GM12873 (cell line): ENCODE results near the gene FAM168A.

ENCODE experiments used
- TF ChIP-seq, protein P1 (sequence below): IDR thresholded peaks from 2 replicates; pipeline ENCODE4 v1.5.1; 2012; ENCODE audit warnings: low read depth, mild to moderate bottlenecking, moderate library complexity, low read length, control low read depth; ENCODE audit not compliant: insufficient read depth; ENCODE audit errors: missing control alignments

FAM168A gene

GRCh38 chr11:73386016-73386415, 211.9 kb downstream of the FAM168A start:
- TF ChIP-seq, protein P1, sequence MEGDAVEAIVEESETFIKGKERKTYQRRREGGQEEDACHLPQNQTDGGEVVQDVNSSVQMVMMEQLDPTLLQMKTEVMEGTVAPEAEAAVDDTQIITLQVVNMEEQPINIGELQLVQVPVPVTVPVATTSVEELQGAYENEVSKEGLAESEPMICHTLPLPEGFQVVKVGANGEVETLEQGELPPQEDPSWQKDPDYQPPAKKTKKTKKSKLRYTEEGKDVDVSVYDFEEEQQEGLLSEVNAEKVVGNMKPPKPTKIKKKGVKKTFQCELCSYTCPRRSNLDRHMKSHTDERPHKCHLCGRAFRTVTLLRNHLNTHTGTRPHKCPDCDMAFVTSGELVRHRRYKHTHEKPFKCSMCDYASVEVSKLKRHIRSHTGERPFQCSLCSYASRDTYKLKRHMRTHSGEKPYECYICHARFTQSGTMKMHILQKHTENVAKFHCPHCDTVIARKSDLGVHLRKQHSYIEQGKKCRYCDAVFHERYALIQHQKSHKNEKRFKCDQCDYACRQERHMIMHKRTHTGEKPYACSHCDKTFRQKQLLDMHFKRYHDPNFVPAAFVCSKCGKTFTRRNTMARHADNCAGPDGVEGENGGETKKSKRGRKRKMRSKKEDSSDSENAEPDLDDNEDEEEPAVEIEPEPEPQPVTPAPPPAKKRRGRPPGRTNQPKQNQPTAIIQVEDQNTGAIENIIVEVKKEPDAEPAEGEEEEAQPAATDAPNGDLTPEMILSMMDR: peak; percentile 1

GRCh38 chr11:73384872-73385689, 212.8 kb downstream of the FAM168A start:
- TF ChIP-seq, protein P1: no peak

DNA sequence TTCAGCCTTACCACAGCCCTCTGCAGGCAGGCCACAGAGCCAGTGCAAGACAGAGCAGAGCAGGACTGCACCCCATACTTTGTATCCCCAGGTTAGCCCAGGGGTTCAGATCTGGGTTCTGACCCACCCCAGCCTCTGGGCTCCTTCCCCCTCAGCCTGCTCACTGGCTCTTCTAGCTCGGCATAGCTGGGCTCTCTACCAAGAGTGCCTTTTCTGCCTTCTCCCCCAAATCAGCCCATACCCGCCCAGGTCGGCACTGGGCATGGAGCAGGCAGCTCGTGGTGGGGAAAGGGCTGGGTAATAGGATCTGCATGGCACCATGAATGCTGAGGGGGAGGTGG, 213.4 kb downstream of the FAM168A start:
- TF ChIP-seq, protein P1: no peak

DNA sequence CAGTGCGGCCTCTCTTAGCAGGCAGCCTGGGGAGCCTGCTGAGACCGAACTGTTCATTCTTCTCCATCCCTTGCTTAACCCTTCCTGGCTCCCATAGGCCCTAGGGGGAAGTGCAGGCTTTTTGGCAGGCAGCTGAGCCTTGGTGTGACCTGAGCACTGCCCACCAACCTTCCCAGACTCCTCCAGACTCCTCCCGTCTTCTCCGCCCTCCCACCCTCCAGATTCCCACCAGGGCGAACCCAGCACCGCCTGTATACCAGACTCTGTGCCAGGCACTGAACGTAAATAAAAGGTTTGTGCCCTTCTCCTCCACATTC, 213.8 kb downstream of the FAM168A start:
- TF ChIP-seq, protein P1: no peak

GRCh38 chr11:73383249-73384124, 214.4 kb downstream of the FAM168A start:
- TF ChIP-seq, protein P1: peak; percentile 7

GRCh38 chr11:73382747-73383146, 215.2 kb downstream of the FAM168A start:
- TF ChIP-seq, protein P1: no peak

GRCh38 chr11:73382183-73382582, 215.7 kb downstream of the FAM168A start:
- TF ChIP-seq, protein P1: no peak
